Left lobe of liver (tissue), 2 donors: ENCODE results near the gene CXCR5. TPM values are rescaled to one million over a fixed set of nuclear protein-coding genes. Genes with fewer than 3 reads are reported as not detected.
A peak's percentile ranks its signal among the peaks of the same experiment; 100 is the strongest.

ENCODE experiments used
- ATAC-seq: fragments of 200-7000 bp; cut with Tn5 transposase; one replicate; pipeline ENCODE4 v1.9.1; 2020; ENCODE audit warnings: mild to moderate bottlenecking, moderate library complexity
- DNase-seq: peaks from one replicate; pipeline ENCODE4 v3.0.0-alpha.2; 2020; ENCODE audit warnings: low spot score
- total RNA-seq: library from RNA; stranded (reverse); gene quantifications from one replicate; pipeline ENCODE4 v1.2.1, GENCODE V29; 2021
- donor health status: DM: no; HTN: no; CAD: no; lungs with moderate emphysema.
- donor health status: DM: no; HTN: yes; CAD: no.

The CXCR5 gene
- total RNA-seq, 1 donor from 2014 or later: 0.08 TPM

GRCh38 chr11:118924591-118925585 lies 41.2 kb downstream of the CXCR5 start:
- DNase-seq (peak; percentile 56), ATAC-seq (no peak)

DNA sequence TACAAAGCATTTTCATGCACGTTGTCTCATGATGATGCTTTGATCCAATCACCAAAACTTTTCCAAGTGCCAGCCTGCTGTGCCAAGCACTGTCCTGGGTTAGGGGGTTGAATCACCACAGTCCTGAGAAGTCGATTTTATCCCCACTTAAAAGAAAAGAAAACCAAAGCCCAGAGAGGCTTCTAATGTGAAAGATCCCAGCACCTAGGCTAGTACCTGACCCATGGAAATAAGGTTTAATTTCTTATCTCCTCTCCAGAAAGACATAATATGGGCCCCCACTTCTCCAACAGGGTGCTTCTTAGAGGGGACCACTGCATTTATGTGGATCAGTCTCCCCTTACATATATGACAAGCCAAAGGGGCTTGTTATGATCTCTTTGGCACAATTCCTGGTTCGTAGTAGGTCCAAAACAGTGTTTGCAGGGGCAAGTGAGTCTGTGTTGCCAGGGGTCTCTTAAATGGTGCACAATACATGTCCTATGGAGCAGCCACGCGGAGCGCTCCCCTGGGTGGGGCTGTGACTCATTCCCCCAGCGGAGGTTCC lies 43.9 kb downstream of the CXCR5 start:
- DNase-seq (no peak), ATAC-seq (no peak)

- DNase-seq (peak; percentile 93), ATAC-seq (peak; percentile 69)
These were observed 44.6 kb downstream of the CXCR5 start for GRCh38 chr11:118928101-118928869.

DNA sequence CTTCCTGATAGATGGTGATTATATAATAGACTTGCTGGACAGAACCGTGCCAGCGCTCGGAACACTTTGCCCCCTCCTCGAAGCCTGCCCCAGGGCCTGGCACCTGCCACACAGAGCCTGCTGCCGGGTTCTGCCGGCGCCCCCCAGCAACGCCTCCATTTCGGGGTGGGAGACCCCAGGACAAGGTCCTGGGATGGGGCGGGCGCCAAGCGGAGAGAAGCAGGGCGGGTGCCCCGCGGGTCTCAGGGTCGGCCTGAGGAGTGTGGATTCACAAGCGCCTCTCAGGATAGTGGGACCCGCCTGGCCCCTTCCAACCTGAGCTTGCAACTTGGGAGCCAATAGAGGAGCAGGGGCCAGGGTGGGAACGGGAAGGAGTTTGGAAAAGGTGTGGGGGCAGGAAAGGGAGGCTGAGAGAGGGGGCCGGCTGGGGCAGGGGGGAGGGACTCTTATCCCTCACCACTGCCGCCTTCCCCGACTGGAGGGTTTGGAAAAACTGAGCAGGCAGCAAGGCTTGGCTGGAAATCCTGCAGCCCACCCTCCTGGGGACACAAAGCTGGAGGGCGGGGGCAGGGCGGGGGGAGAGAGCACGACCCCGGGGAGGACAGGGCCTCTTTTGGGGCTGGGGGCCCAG lies 45.3 kb downstream of the CXCR5 start:
- ATAC-seq (peak; percentile 52), DNase-seq (no peak)

GRCh38 chr11:118929501-118930093 lies 45.9 kb downstream of the CXCR5 start:
- DNase-seq (peak; percentile 90), ATAC-seq (peak; percentile 55)

DNA sequence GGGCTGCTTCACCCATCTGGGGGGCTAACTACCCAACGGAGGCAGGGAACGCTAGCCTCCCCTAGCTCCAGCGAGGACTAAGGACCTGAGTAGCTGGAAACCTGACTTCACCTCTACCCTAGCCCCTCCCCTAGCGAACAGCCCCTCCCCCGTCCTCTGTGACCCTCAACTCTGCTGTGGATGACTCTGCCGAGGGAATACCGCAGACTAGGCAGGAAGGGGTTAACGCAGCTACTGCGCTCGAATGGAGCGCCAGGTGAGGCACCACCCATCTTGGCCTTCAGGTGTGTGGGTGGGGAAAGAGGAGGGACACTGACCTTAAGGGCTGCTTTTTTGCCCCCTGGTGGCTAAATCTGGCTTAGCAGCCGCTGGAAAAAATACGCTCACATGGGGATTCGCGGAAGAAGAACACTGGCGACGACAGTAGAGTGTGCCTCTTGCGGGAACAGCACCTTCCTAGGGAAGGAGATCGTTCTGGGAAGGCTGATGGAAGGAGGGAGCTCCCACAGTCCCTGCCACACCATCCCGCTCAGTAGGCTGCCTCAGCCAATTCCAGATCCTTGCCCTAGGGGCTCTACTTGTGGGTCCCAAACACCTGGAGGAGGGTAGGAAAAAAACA lies 46.5 kb downstream of the CXCR5 start:
- DNase-seq (peak; percentile 93), ATAC-seq (peak; percentile 68)

- ATAC-seq (no peak), DNase-seq (no peak)
These were observed 47.9 kb downstream of the CXCR5 start for GRCh38 chr11:118931571-118931970.

GRCh38 chr11:118933486-118933885 lies 49.8 kb downstream of the CXCR5 start:
- DNase-seq (no peak), ATAC-seq (no peak)

- DNase-seq: no peak
These were observed 51.7 kb downstream of the CXCR5 start for GRCh38 chr11:118935376-118935775.

GRCh38 chr11:118938491-118939403 lies 55.1 kb downstream of the CXCR5 start:
- DNase-seq (no peak), ATAC-seq (no peak)

More at GRCh38 chr11:118935376-118935775, 51.7 kb downstream of the CXCR5 start:
- no peak for ATAC-seq

- ATAC-seq: no peak
- no peak for DNase-seq
These were observed 55.8 kb downstream of the CXCR5 start for GRCh38 chr11:118939404-118939915.

DNA sequence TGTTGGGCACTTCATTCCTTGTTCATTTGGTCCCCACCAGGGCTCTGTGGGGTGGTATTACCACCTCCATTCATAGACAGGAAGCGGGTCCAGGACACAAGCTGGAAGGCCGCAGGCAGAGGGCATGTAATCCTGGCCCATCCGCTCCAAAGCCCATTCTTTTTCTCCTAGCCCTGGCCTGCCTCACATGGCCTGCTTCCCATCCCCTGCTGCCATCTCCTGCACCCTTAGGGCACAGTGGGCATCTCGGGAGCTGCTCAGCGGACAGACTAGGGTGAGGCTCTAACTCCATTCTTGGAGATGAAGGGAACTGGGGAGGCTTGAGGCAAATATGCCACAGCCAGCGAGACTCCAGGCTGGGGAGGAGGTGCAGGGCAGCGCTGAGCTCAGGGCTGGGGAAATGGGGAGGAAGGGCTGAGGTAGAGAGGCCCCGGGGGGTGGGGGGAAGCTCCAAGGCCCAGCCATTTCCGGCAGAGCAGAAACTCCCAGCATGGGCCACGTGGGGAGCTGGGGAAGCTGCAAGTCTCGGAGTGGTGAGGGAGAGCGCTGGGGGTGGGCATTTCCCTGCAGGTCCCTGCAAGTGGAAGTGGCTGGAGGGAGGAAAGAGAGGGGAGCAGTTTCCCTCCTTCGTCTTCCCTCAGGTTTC lies 56.4 kb downstream of the CXCR5 start:
- DNase-seq (no peak), ATAC-seq (peak; percentile 48)

GRCh38 chr11:118947091-118947490 lies 63.4 kb downstream of the CXCR5 start:
- DNase-seq (no peak), ATAC-seq (no peak)

Other genes with a start within 250 kb of the CXCR5 start
- 3.4 TPM for gene TREH, start 204.2 kb upstream of the CXCR5 start, total RNA-seq
- 40.1 TPM for gene DDX6, start 92.7 kb upstream of the CXCR5 start, total RNA-seq
- gene BCL9L, start 42.0 kb downstream of the CXCR5 start, total RNA-seq: 24.7 TPM
- gene UPK2, start 72.4 kb downstream of the CXCR5 start, total RNA-seq: not detected
- gene FOXR1, start 87.9 kb downstream of the CXCR5 start, total RNA-seq: not detected
- 14.7 TPM for gene CENATAC, start 114.2 kb downstream of the CXCR5 start, total RNA-seq
- gene RPS25, start 134.5 kb downstream of the CXCR5 start, total RNA-seq: 307 TPM
- gene TRAPPC4, start 134.9 kb downstream of the CXCR5 start, total RNA-seq: 18.0 TPM
- 155 TPM for gene SLC37A4, start 147.0 kb downstream of the CXCR5 start, total RNA-seq
- gene HYOU1, start 173.3 kb downstream of the CXCR5 start, total RNA-seq: 205 TPM
- gene VPS11, start 183.9 kb downstream of the CXCR5 start, total RNA-seq: 8.7 TPM
- 15.1 TPM for gene HMBS, start 201.0 kb downstream of the CXCR5 start, total RNA-seq
- 34.3 TPM for gene DPAGT1, start 218.0 kb downstream of the CXCR5 start, total RNA-seq
- gene C2CD2L, start 223.5 kb downstream of the CXCR5 start, total RNA-seq: 9.2 TPM
- gene HINFP, start 237.7 kb downstream of the CXCR5 start, total RNA-seq: 8.9 TPM